GM12865 (cell line): ENCODE data around the gene CDA.

Experiments used
- DNase-seq: peaks from one replicate; pipeline ENCODE4 v3.0.0; 2010; ENCODE audit warnings: low read depth
- H3K4me3 ChIP-seq: 2 replicates; pipeline ENCODE4 v1.5.1; 2011; ENCODE audit warnings: mild to moderate bottlenecking, low read depth, low read length, control low read depth
- CTCF ChIP-seq: IDR thresholded peaks from 2 replicates; pipeline ENCODE4 v1.5.1; 2011; ENCODE audit warnings: low read length, control low read depth, low read depth, inconsistent platforms; ENCODE audit not compliant: insufficient read depth; ENCODE audit errors: missing control alignments

Gene CDA

DNA sequence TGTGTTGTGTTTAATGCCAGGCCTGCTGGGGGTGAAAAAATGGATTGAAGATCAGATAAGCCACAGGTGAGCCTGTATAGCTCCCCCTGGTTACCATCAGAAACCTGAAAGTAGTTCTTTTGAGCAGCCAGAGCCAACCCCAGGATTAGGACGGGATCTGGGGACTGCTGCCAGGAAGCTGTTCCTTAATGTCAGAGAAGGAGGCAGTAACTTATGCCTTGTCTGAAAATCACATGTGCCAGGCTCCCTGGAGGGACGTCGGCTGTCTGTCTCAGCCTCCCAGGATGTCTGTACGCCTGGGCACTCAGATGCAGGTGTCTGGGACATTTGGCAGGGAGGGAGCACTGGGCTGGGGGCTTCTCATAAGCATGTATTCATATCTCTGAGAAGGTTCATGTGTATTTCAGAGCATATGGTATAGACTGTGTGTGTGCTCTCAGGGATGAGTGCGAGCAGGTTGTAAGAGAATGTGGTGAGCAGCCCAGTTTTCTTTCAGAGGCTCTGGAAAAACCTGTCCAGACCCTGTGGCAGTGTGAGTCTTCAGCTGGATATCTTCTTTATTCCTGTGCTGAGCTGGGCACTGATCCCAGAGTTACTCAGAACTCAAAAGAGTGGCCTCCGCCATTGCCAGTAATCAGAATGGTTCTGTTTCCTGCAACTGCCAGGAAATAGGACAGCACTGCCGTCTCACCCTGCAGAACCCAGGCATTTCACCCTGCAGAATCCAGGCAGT, 33.7 kb upstream of the CDA start:
- no peak overlapping the region for H3K4me3 ChIP-seq
- no peak for TF ChIP-seq CTCF
- no peak for DNase-seq

DNA sequence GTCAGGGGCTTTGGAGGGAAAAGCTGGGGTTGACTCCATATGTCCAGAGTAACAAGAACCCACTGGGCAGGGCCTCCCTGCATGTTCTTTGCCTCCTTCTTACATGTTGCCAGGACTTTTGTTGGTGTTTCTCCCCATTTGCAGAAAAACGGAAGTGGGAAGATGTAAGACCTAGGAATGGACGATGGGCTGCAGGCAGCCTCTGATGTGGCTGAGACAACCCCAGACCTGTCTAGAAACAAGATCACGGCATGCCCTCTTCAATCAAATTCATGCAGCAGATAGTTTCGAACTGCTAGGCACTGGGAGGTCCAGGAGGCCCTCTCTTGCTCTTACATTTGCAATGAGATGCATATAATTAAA, 33.2 kb upstream of the CDA start:
- TF ChIP-seq CTCF, result no peak

DNA sequence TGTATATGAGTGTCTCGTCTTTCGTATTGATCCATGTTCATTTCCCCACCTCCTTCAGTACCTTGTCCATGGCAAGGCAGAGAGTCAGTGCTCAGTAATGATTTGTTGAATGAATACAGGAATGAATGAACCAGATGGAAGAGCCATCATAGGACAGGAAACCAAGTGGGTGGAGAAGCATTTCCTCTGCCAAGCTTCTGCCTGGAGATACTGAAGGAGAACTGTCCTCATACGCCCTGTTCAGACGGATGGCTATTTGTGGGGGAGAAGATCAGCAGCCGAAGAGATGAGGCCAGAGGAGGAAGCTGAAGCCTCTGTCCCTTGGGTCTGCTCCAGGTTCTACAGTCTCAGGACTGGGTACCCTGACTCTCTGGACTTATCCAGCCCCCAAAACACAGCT, 30.7 kb upstream of the CDA start:
- H3K4me3 ChIP-seq, result no peak overlapping the region
- DNase-seq, result no peak
- TF ChIP-seq CTCF, result no peak

More for the DNA sequence above, 33.2 kb upstream of the CDA start:
- DNase-seq, result no peak
- H3K4me3 ChIP-seq, result no peak overlapping the region

DNA sequence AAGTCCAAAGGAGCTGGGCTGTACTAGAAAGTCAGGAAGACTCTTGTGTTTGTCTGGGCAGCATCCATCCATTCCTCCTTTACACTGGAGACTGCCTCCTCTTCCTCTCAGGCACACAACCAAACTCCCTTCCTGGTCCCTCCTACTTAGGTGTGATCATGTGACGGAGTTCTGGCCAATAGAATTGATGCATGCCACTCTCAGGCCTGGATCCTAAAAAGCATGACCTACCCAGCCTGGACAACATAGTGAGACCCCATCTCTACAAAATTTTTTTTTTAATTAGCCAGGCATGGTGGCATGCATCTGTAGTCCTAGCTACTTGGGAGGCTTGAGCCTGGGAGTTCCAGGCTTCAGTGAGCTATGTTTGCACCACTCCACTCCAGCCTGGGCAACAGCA, 27.9 kb upstream of the CDA start:
- no peak for DNase-seq
- TF ChIP-seq CTCF, result no peak

GRCh38 chr1:20565234-20565633, 23.7 kb upstream of the CDA start:
- no peak overlapping the region for H3K4me3 ChIP-seq
- no peak for TF ChIP-seq CTCF
- DNase-seq, result no peak

More for the DNA sequence above, 27.9 kb upstream of the CDA start:
- H3K4me3 ChIP-seq, result no peak overlapping the region

GRCh38 chr1:20569523-20570098, 19.3 kb upstream of the CDA start:
- DNase-seq, result no peak
- no peak for TF ChIP-seq CTCF
- no peak overlapping the region for H3K4me3 ChIP-seq

- DNase-seq, result no peak
- no peak for TF ChIP-seq CTCF
Observed at GRCh38 chr1:20571427-20571826, 17.5 kb upstream of the CDA start.

More at GRCh38 chr1:20571427-20571826, 17.5 kb upstream of the CDA start:
- H3K4me3 ChIP-seq, result no peak overlapping the region
